ENCODE measurements around the gene SLC32A1. TPM values are rescaled to one million over a fixed set of nuclear protein-coding genes. Genes with fewer than 3 reads are reported as not detected.

The SLC32A1 gene
- total RNA-seq, 1 donor: not detected

GRCh38 chr20:38685271-38685670 lies 39.0 kb upstream of the SLC32A1 start:
- no peak overlapping the region for H2AFZ ChIP-seq (ENCODE audit: low read length)
- H3K36me3 ChIP-seq (ENCODE audit: insufficient read depth, low read length): no peaks in the 10 kb centered on the region
- no peak overlapping the region for H3K4me3 ChIP-seq (ENCODE audit: insufficient read depth, low read length)
- no peak for DNase-seq (ENCODE audit: insufficient read length, low spot score, missing footprints)
- no peaks in the 10 kb centered on the region for H3K9me3 ChIP-seq (ENCODE audit: low read depth, low read length)
- TF ChIP-seq CTCF (IDR thresholded peaks at IDR 0.05; ENCODE audit: extremely low read depth, low read depth, low read length): no peak
- H3K27me3 ChIP-seq (ENCODE audit: insufficient read depth, low read length): no peaks in the 10 kb centered on the region
- no peak overlapping the region for H3K27ac ChIP-seq (ENCODE audit: low read depth, low read length)
- H3K4me1 ChIP-seq (ENCODE audit: insufficient read depth, low read length): no peaks in the 10 kb centered on the region
- H3K4me2 ChIP-seq (ENCODE audit: insufficient read depth, low read length): no peak overlapping the region
- H4K20me1 ChIP-seq (ENCODE audit: insufficient read depth, low read length): no peaks in the 10 kb centered on the region
- H3K79me2 ChIP-seq (ENCODE audit: insufficient read depth, low read length): no peaks in the 10 kb centered on the region

- no peak for TF ChIP-seq CTCF (IDR thresholded peaks at IDR 0.05; ENCODE audit: extremely low read depth, low read depth, low read length)
- H2AFZ ChIP-seq (ENCODE audit: low read length): no peak overlapping the region
- no peak for DNase-seq (ENCODE audit: insufficient read length, low spot score, missing footprints)
Observed at GRCh38 chr20:38685853-38686473, 38.3 kb upstream of the SLC32A1 start.

GRCh38 chr20:38692436-38693411 lies 31.6 kb upstream of the SLC32A1 start:
- Histone ChIP-seq H2AFZ (ENCODE audit: low read length) (no peak overlapping the region), H3K9me3 (ENCODE audit: low read depth, low read length) (no peaks in the 10 kb centered on the region), H3K79me2 (ENCODE audit: insufficient read depth, low read length) (no peaks in the 10 kb centered on the region), H3K27me3 (ENCODE audit: insufficient read depth, low read length) (no peaks in the 10 kb centered on the region), H3K27ac (ENCODE audit: low read depth, low read length) (no peak overlapping the region), H4K20me1 (ENCODE audit: insufficient read depth, low read length) (peaks cover 3% of the 10 kb centered on the region), H3K4me1 (ENCODE audit: insufficient read depth, low read length) (no peaks in the 10 kb centered on the region), H3K4me2 (ENCODE audit: insufficient read depth, low read length) (no peak overlapping the region), H3K4me3 (ENCODE audit: insufficient read depth, low read length) (no peak overlapping the region), H3K36me3 (ENCODE audit: insufficient read depth, low read length) (no peaks in the 10 kb centered on the region)
- DNase-seq (ENCODE audit: insufficient read length, low spot score, missing footprints): no peak
- TF ChIP-seq CTCF (IDR thresholded peaks at IDR 0.05; ENCODE audit: extremely low read depth, low read depth, low read length): no peak

More at GRCh38 chr20:38685853-38686473, 38.3 kb upstream of the SLC32A1 start:
- H4K20me1 ChIP-seq (ENCODE audit: insufficient read depth, low read length): no peaks in the 10 kb centered on the region
- H3K4me1 ChIP-seq (ENCODE audit: insufficient read depth, low read length): no peaks in the 10 kb centered on the region
- no peak overlapping the region for H3K27ac ChIP-seq (ENCODE audit: low read depth, low read length)
- no peaks in the 10 kb centered on the region for H3K36me3 ChIP-seq (ENCODE audit: insufficient read depth, low read length)
- no peaks in the 10 kb centered on the region for H3K27me3 ChIP-seq (ENCODE audit: insufficient read depth, low read length)
- H3K79me2 ChIP-seq (ENCODE audit: insufficient read depth, low read length): no peaks in the 10 kb centered on the region
- no peaks in the 10 kb centered on the region for H3K9me3 ChIP-seq (ENCODE audit: low read depth, low read length)
- H3K4me2 ChIP-seq (ENCODE audit: insufficient read depth, low read length): no peak overlapping the region
- H3K4me3 ChIP-seq (ENCODE audit: insufficient read depth, low read length): no peak overlapping the region

- H3K4me3 ChIP-seq (ENCODE audit: insufficient read depth, low read length): no peak overlapping the region
- no peak overlapping the region for H3K27ac ChIP-seq (ENCODE audit: low read depth, low read length)
- H3K27me3 ChIP-seq (ENCODE audit: insufficient read depth, low read length): peaks cover 3% of the 10 kb centered on the region
- H3K4me2 ChIP-seq (ENCODE audit: insufficient read depth, low read length): no peak overlapping the region
- TF ChIP-seq CTCF (IDR thresholded peaks at IDR 0.05; ENCODE audit: extremely low read depth, low read depth, low read length): no peak
- peaks cover 3% of the 10 kb centered on the region for H4K20me1 ChIP-seq (ENCODE audit: insufficient read depth, low read length)
- DNase-seq (ENCODE audit: insufficient read length, low spot score, missing footprints): no peak
- H3K79me2 ChIP-seq (ENCODE audit: insufficient read depth, low read length): no peaks in the 10 kb centered on the region
- no peaks in the 10 kb centered on the region for H3K4me1 ChIP-seq (ENCODE audit: insufficient read depth, low read length)
- H3K9me3 ChIP-seq (ENCODE audit: low read depth, low read length): no peaks in the 10 kb centered on the region
- H3K36me3 ChIP-seq (ENCODE audit: insufficient read depth, low read length): no peaks in the 10 kb centered on the region
- no peak overlapping the region for H2AFZ ChIP-seq (ENCODE audit: low read length)
Observed at GRCh38 chr20:38697306-38697705, 27.0 kb upstream of the SLC32A1 start.
